Activated B cell treated with CpG ODN at 0.5 μM for 24 hours (primary cell): ENCODE data around the gene UPF1. TPM values are rescaled to one million over a fixed set of nuclear protein-coding genes. Genes with fewer than 3 reads are reported as not detected.

ENCODE experiments used
- ATAC-seq: fragments of 200-7000 bp; cut with Tn5 transposase; one replicate; pipeline ENCODE4 v1.10.0; 2021; ENCODE audit warnings: low read depth, mild to moderate bottlenecking, moderate library complexity
- CTCF ChIA-PET: fragments of 350-600 bp; sonication (Branson Sonifier 250); formaldehyde crosslinking; loops from one replicate; lab custom pipeline; 2021; ENCODE audit warnings: antibody characterized with exemption; lab: Charles Lee
- POLR2A ChIA-PET: fragments of 350-600 bp; sonication (Branson Sonifier 250); formaldehyde crosslinking; loops from one replicate; lab custom pipeline; 2021; ENCODE audit warnings: antibody characterized with exemption; lab: Charles Lee
- DNase-seq: peaks from one replicate; pipeline ENCODE4 v3.0.0; 2022
- H3K27ac Mint-ChIP-seq: one replicate; pipeline ENCODE4 v1.8.0; 2020; ENCODE audit warnings: mixed read lengths
- H3K27me3 Mint-ChIP-seq: one replicate; pipeline ENCODE4 v1.8.0; 2021; ENCODE audit warnings: mixed read lengths
- H3K36me3 Mint-ChIP-seq: one replicate; pipeline ENCODE4 v1.8.0; 2021; ENCODE audit warnings: low read depth, mixed read lengths
- H3K4me1 Mint-ChIP-seq: one replicate; pipeline ENCODE4 v1.8.0; 2021; ENCODE audit warnings: mixed read lengths
- H3K4me3 Mint-ChIP-seq: one replicate; pipeline ENCODE4 v1.8.0; 2020; ENCODE audit warnings: mild to moderate bottlenecking, mixed read lengths
- H3K9me3 Mint-ChIP-seq: one replicate; pipeline ENCODE4 v1.8.0; 2020; ENCODE audit warnings: mixed read lengths
- intact Hi-C: fragments of 100-400 bp; cut with micrococcal nuclease; formaldehyde crosslinking; loops from one replicate; pipeline ENCODE4 v1.15.1; 2024
- total RNA-seq: library from RNA; stranded (reverse); gene quantifications from 2 replicates; pipeline ENCODE4 v1.2.3, GENCODE V29; 2022
- TF ChIP-seq, protein P1 (sequence below): fragments of 200-600 bp; IDR thresholded peaks from one replicate; pipeline ENCODE4 v1.8.0; 2022; ENCODE audit warnings: antibody characterized with exemption, mild to moderate bottlenecking

Gene UPF1
- total RNA-seq, 1 donor from 2014 or later: 107 TPM

- DNase-seq (no peak), ATAC-seq (no peak)
- ChIA-PET POLR2A (interaction anchor here (0.6 to 1.6 kb wide), 11 partner anchors 9 to 431 kb away, joined by 3 to 6 read pairs (median 4); partner anchors contain the start of gene UPF1), CTCF (interaction anchor here (0.7 to 3.1 kb wide), 28 partner anchors 10 to 397 kb away, joined by 3 to 38 read pairs (median 4); partner anchors contain the start of genes COMP, COPE, DDX49 and ELL)
- H3K27ac Mint-ChIP-seq: no peak overlapping the region
- peaks cover 70% of the 10 kb centered on the region for H3K36me3 Mint-ChIP-seq
- intact Hi-C loops: loop anchor here (1.0 kb wide), 4 partner anchors 254 to 397 kb away; no protein-coding TSS in a partner anchor
- no peaks in the 10 kb centered on the region for H3K27me3 Mint-ChIP-seq
- TF ChIP-seq, protein P1, sequence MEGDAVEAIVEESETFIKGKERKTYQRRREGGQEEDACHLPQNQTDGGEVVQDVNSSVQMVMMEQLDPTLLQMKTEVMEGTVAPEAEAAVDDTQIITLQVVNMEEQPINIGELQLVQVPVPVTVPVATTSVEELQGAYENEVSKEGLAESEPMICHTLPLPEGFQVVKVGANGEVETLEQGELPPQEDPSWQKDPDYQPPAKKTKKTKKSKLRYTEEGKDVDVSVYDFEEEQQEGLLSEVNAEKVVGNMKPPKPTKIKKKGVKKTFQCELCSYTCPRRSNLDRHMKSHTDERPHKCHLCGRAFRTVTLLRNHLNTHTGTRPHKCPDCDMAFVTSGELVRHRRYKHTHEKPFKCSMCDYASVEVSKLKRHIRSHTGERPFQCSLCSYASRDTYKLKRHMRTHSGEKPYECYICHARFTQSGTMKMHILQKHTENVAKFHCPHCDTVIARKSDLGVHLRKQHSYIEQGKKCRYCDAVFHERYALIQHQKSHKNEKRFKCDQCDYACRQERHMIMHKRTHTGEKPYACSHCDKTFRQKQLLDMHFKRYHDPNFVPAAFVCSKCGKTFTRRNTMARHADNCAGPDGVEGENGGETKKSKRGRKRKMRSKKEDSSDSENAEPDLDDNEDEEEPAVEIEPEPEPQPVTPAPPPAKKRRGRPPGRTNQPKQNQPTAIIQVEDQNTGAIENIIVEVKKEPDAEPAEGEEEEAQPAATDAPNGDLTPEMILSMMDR: no peak
- peaks cover 72% of the 10 kb centered on the region for H3K4me1 Mint-ChIP-seq
- H3K4me3 Mint-ChIP-seq: no peak overlapping the region
- no peaks in the 10 kb centered on the region for H3K9me3 Mint-ChIP-seq
Measured at GRCh38 chr19:18847549-18848463, 16.0 kb downstream of the UPF1 start.

GRCh38 chr19:18848878-18849661 lies 17.3 kb downstream of the UPF1 start:
- DNase-seq (no peak), ATAC-seq (peak; percentile 54)
- CTCF ChIA-PET: interaction anchor here (1.0 to 3.1 kb wide), 5 partner anchors 11 to 260 kb away, joined by 3 to 38 read pairs (median 8); partner anchors contain the start of genes REX1BD and UPF1
- TF ChIP-seq, protein P1: no peak
- Mint-ChIP-seq H3K9me3 (no peaks in the 10 kb centered on the region), H3K4me3 (peak overlapping the region; percentile 69), H3K36me3 (peaks cover 81% of the 10 kb centered on the region), H3K27me3 (no peaks in the 10 kb centered on the region), H3K27ac (peak overlapping the region; percentile 88), H3K4me1 (peaks cover 60% of the 10 kb centered on the region)
- intact Hi-C loops: no loop called here
- POLR2A ChIA-PET: interaction anchor here (0.9 to 1.1 kb wide), 3 partner anchors 15 to 432 kb away, joined by 3 to 5 read pairs (median 3); partner anchors contain the start of gene UPF1

DNA sequence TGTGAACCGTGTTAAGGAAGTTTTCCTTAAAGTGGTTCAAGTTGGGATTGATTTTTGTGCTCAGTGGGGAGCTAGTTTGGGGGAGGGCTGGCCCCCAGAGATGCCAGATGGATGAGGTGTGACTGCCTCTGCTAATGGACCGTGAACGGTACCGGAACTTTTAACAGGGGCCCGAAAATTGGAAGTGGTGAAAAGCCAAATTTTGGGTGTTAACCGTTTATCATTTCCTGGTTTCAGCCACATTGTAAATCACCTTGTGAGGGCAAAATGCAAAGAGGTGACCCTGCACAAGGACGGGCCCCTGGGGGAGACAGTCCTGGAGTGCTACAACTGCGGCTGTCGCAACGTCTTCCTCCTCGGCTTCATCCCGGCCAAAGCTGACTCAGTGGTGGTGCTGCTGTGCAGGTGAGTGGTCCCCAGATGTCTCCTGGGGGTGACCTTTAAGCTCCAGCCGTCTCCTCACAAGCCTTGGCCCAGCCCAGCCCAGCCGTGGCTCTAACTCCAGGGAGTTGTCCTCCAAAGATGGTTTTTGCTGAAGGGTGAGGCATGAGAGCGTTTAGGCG lies 18.2 kb downstream of the UPF1 start:
- H3K36me3 Mint-ChIP-seq: peaks cover 89% of the 10 kb centered on the region
- no peak for DNase-seq
- peaks cover 55% of the 10 kb centered on the region for H3K4me1 Mint-ChIP-seq
- H3K4me3 Mint-ChIP-seq: peak overlapping the region; percentile 69
- TF ChIP-seq, protein P1: no peak
- H3K9me3 Mint-ChIP-seq: no peaks in the 10 kb centered on the region
- intact Hi-C loops: no loop called here
- H3K27ac Mint-ChIP-seq: peak overlapping the region; percentile 76
- ChIA-PET POLR2A (no interaction called here), CTCF (interaction anchor here (2.0 kb wide), 1 partner anchor 261 kb away, joined by 5 read pairs; the partner anchor contains the start of gene REX1BD)
- ATAC-seq: peak; percentile 25
- H3K27me3 Mint-ChIP-seq: no peaks in the 10 kb centered on the region

DNA sequence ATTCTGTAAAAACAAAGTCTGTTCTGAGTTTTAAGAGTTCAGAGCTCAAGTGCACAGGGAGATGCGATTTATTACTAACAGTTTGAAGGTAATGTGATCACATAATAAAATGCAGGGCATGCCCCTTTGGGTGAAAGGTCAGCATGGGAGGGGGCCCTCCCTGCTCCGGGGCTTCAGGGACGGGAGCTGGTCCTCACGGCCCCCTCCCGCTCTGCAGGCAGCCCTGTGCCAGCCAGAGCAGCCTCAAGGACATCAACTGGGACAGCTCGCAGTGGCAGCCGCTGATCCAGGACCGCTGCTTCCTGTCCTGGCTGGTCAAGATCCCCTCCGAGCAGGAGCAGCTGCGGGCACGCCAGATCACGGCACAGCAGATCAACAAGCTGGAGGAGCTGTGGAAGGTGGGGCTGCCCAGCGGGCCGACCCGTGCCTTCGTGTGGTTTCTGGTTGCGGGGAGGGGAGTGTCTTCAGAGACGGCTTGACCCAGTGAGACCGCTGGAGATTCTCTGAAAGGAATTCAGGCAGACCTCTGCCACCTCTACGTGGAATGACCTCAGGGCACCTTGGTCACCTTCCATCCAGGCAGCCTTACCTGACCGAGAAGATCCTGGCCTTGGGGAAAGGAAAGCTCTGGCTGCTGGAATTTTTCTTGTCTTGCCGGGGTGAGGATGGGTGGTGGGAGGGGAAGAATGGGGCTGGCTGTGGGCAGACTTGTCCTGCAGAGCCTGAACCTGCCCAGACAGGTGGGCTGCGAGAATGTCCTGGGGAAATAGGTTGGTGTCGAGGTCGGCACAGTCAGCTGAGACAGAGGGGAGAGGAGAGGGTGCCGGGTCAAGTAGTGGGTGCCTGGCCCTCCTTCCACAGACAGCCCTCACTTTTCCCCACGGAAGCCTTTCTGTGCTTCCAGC lies 19.0 kb downstream of the UPF1 start:
- POLR2A ChIA-PET: interaction anchor here (0.6 kb wide), 1 partner anchor 238 kb away, joined by 3 read pairs; no protein-coding TSS in a partner anchor
- CTCF ChIA-PET: interaction anchor here (1.5 to 2.0 kb wide), 2 partner anchors 257 to 262 kb away, joined by 3 to 5 read pairs; partner anchors contain the start of gene REX1BD
- H3K9me3 Mint-ChIP-seq: no peaks in the 10 kb centered on the region
- H3K4me1 Mint-ChIP-seq: peaks cover 48% of the 10 kb centered on the region
- TF ChIP-seq, protein P1: no peak
- peak overlapping the region; percentile 76 for H3K27ac Mint-ChIP-seq
- no peaks in the 10 kb centered on the region for H3K27me3 Mint-ChIP-seq
- H3K4me3 Mint-ChIP-seq: no peak overlapping the region
- DNase-seq: no peak
- ATAC-seq: no peak
- intact Hi-C loops: no loop called here
- peaks cover 92% of the 10 kb centered on the region for H3K36me3 Mint-ChIP-seq
